K562 (cell line): ENCODE results near the gene FAM234B. TPM values are rescaled to one million over a fixed set of nuclear protein-coding genes. Genes with fewer than 3 reads are reported as not detected.

ENCODE experiments used
- BDP1 ChIP-seq: IDR thresholded peaks from 3 replicates; pipeline ENCODE4 v1.6.1; 2011; ENCODE audit not compliant: insufficient read length, insufficient read depth
- BMI1 ChIP-seq: fragments of 150-350 bp; IDR thresholded peaks from 2 replicates; pipeline ENCODE4 v1.6.1; 2014; ENCODE audit warnings: low read length
- CBFA2T2 ChIP-seq: fragments of 450-650 bp; conservative IDR thresholded peaks from 2 replicates; pipeline ENCODE4 v1.6.1; 2017; ENCODE audit warnings: mild to moderate bottlenecking
- CC2D1A ChIP-seq: fragments of 450-650 bp; IDR thresholded peaks from 2 replicates; pipeline ENCODE4 v1.6.1; 2017; ENCODE audit warnings: mild to moderate bottlenecking
- CTBP1 ChIP-seq: fragments of 450-650 bp; IDR thresholded peaks from 2 replicates; pipeline ENCODE4 v1.6.1; 2016; ENCODE audit warnings: borderline replicate concordance
- EHMT2 ChIP-seq: fragments of 450-650 bp; IDR thresholded peaks from 2 replicates; pipeline ENCODE4 v1.6.1; 2018; ENCODE audit warnings: antibody characterized with exemption
- EP300 ChIP-seq: IDR thresholded peaks from 2 replicates; pipeline ENCODE4 v1.6.1; 2012; ENCODE audit warnings: low read length, improper control_type of control experiment
- ETS1 ChIP-seq: conservative IDR thresholded peaks from 2 replicates; pipeline ENCODE4 v1.6.1; 2011; ENCODE audit warnings: low read depth, mild to moderate bottlenecking, low read length; ENCODE audit not compliant: control insufficient read depth
- FOXM1 ChIP-seq, 2 experiments: fragments of 450-650 bp in 1 of 2; sonication (generic) in 1 of 2; formaldehyde crosslinking in 1 of 2; IDR thresholded peaks; 2 replicates each; pipeline versions ENCODE4 v1.6.1 to v1.9.0; 2017 to 2022; ENCODE audit warnings: low read depth in 2 of 2, mild to moderate bottlenecking in 2 of 2, missing genetic modification reagents in 1 of 2, moderate library complexity in 1 of 2
- GABPB2 ChIP-seq: fragments of 250-450 bp; sonication (Bioruptor Pico); conservative IDR thresholded peaks from 2 replicates; pipeline ENCODE4 v1.5.1; 2021; ENCODE audit warnings: mild to moderate bottlenecking
- GATA2 ChIP-seq: sonication (generic); formaldehyde crosslinking; IDR thresholded peaks from 2 replicates; pipeline ENCODE4 v1.4.0; 2020; ENCODE audit warnings: mild to moderate bottlenecking, missing genetic modification reagents
- JUN ChIP-seq, 2 experiments: sonication (generic) in 1 of 2; formaldehyde crosslinking in 1 of 2; IDR thresholded peaks; 2 replicates each; pipeline versions ENCODE4 v1.6.1 to v1.8.0; 2012 to 2022; ENCODE audit warnings: borderline replicate concordance in 2 of 2, mild to moderate bottlenecking in 2 of 2, improper control_type of control experiment in 1 of 2, low read depth in 1 of 2, low read length in 1 of 2, missing genetic modification reagents in 1 of 2
- MCM2 ChIP-seq: fragments of 450-650 bp; IDR thresholded peaks from 2 replicates; pipeline ENCODE4 v1.6.1; 2017; ENCODE audit warnings: low read depth, mild to moderate bottlenecking
- MLLT1 ChIP-seq, 2 experiments: fragments of 450-650 bp; IDR thresholded peaks; 2 replicates each; pipeline ENCODE4 v1.6.1; 2016
- MTA2 ChIP-seq: fragments of 450-650 bp; IDR thresholded peaks from 2 replicates; pipeline ENCODE4 v1.6.1; 2016; ENCODE audit warnings: low read depth
- NCOA1 ChIP-seq: fragments of 450-650 bp; IDR thresholded peaks from 2 replicates; pipeline ENCODE4 v1.6.1; 2016; ENCODE audit warnings: low read depth
- PKNOX1 ChIP-seq: fragments of 450-650 bp; IDR thresholded peaks from 2 replicates; pipeline ENCODE4 v1.6.1; 2016
- POLR2AphosphoS5 ChIP-seq: IDR thresholded peaks from 2 replicates; pipeline ENCODE4 v1.6.1; 2011; ENCODE audit warnings: mild to moderate bottlenecking, low read depth, low read length, moderate library complexity; ENCODE audit not compliant: control insufficient read depth, insufficient read depth
- SRSF3 ChIP-seq: fragments of 200-400 bp; formaldehyde crosslinking; IDR thresholded peaks from 2 replicates; pipeline ENCODE4 v1.6.1; 2016; ENCODE audit warnings: mild to moderate bottlenecking, low read length, moderate library complexity; ENCODE audit not compliant: insufficient read depth
- XRCC3 ChIP-seq: fragments of 450-650 bp; IDR thresholded peaks from 2 replicates; pipeline ENCODE4 v1.6.1; 2017; ENCODE audit warnings: mild to moderate bottlenecking, moderate library complexity
- ZMIZ1 ChIP-seq, 2 experiments: fragments of 150-350 bp in 1 of 2; IDR thresholded peaks; 2 replicates each; pipeline ENCODE4 v1.6.1; 2012 to 2016; ENCODE audit warnings: low read depth in 2 of 2, low read length in 2 of 2, mild to moderate bottlenecking in 1 of 2, moderate library complexity in 1 of 2
- ZNF316 ChIP-seq: fragments of 450-650 bp; IDR thresholded peaks from 2 replicates; pipeline ENCODE4 v1.6.1; 2016
- ZNF445 ChIP-seq: fragments of 250-450 bp; sonication (Bioruptor Pico); IDR thresholded peaks from 2 replicates; pipeline ENCODE4 v1.4.0; 2020; ENCODE audit warnings: low read depth, mild to moderate bottlenecking, moderate library complexity
- polyA plus RNA-seq, 8 experiments: library from polyadenylated mRNA; depleted of rRNA in 4 of 8; stranded (reverse) in 5 of 8; unstranded in 3 of 8; fragments of >200 nt; fragmentation: Nextera tagmentation in 2 of 8; fragmentation: Illumina TruSeq in 1 of 8; extraction: Ambion mirVana in 2 of 8; extraction: Trizol in 1 of 8; gene quantifications; 2 replicates each; pipeline versions ENCODE4 v1.2.1 to v1.2.3, GENCODE V29; 2011 to 2014; ENCODE audit warnings: inconsistent platforms in 1 of 8, missing spikeins in 1 of 8
- total RNA-seq, 7 experiments: library from RNA; depleted of rRNA in 6 of 7; stranded (reverse); fragments of >200 nt in 6 of 7; fragmentation: Illumina TruSeq in 2 of 7; extraction: Trizol in 2 of 7; gene quantifications; 2 replicates each; pipeline versions ENCODE4 v1.2.1 to v1.2.3, GENCODE V29; 2011 to 2021; ENCODE audit warnings: low replicate concordance in 1 of 7

The FAM234B gene
- total and polyA plus RNA-seq, 9 of the 15 experiments (the other 6 are each of a cell fraction or from before 2014, with no cell fraction given): 1.00 to 4.3 (median 2.0) TPM

GRCh38 chr12:13061377-13061776, 17.2 kb downstream of the FAM234B start (continued):
- TF ChIP-seq GABPB2 (CRISPR knock-in tag): no peak
- 0 out of 2 replicates have a peak, but pooled peaks have one; percentile 25 for TF ChIP-seq CC2D1A
- no peak for TF ChIP-seq SRSF3
- TF ChIP-seq PKNOX1: peak; percentile 39
- TF ChIP-seq XRCC3: no peak
- peak; percentile 29; the same call in 1 of the 2 replicates for TF ChIP-seq CTBP1
- TF ChIP-seq ZNF316: peak; percentile 81
- no peak for TF ChIP-seq BMI1
- peak; percentile 45; the same call in 1 of the 2 replicates for TF ChIP-seq POLR2AphosphoS5
- TF ChIP-seq MCM2: no peak
- peak; percentile 66 for TF ChIP-seq FOXM1 (IDR thresholded peaks at IDR 0.05; ENCODE audit: low read depth)
- TF ChIP-seq FOXM1 (CRISPR knock-in tag; IDR thresholded peaks at IDR 0.05; ENCODE audit: low read depth): no peak
- peak in 1 of 2 experiments; percentile 21; a peak in 1 of 4 replicates for TF ChIP-seq ZMIZ1 (IDR thresholded peaks at IDR 0.05; ENCODE audit: low read depth in 2 of 2, low read length in 2 of 2)
- TF ChIP-seq ETS1: no peak
- TF ChIP-seq EHMT2: 0 out of 2 replicates have a peak, but pooled peaks have one; percentile 14
- TF ChIP-seq MLLT1 (IDR thresholded peaks at IDR 0.05): no peak
- TF ChIP-seq ZNF445 (CRISPR knock-in tag): no peak
- no peak for TF ChIP-seq BDP1
- TF ChIP-seq EP300: peak; percentile 61
- peak; percentile 83 for TF ChIP-seq MTA2
- peak; percentile 71 for TF ChIP-seq GATA2
- no peak for TF ChIP-seq NCOA1
- no peak for TF ChIP-seq JUN (IDR thresholded peaks at IDR 0.05; ENCODE audit: borderline replicate concordance, low read depth, low read length)
- TF ChIP-seq JUN (CRISPR knock-in tag; IDR thresholded peaks at IDR 0.05; ENCODE audit: borderline replicate concordance): no peak
- TF ChIP-seq CBFA2T2: peak; percentile 92
